22Rv1 (cell line): ENCODE results near the gene SLC25A21.

Source experiments
- H3K27ac ChIP-seq: fragments of 450-650 bp; 2 replicates; pipeline ENCODE4 v1.5.1; 2017
- CTCF ChIP-seq: fragments of 450-650 bp; IDR thresholded peaks from 2 replicates; pipeline ENCODE4 v1.5.1; 2017; ENCODE audit warnings: mild to moderate bottlenecking
- ZFX ChIP-seq: fragments of 450-650 bp; IDR thresholded peaks from 2 replicates; pipeline ENCODE4 v1.6.1; 2017; ENCODE audit warnings: antibody characterized with exemption, borderline replicate concordance

Gene SLC25A21

DNA sequence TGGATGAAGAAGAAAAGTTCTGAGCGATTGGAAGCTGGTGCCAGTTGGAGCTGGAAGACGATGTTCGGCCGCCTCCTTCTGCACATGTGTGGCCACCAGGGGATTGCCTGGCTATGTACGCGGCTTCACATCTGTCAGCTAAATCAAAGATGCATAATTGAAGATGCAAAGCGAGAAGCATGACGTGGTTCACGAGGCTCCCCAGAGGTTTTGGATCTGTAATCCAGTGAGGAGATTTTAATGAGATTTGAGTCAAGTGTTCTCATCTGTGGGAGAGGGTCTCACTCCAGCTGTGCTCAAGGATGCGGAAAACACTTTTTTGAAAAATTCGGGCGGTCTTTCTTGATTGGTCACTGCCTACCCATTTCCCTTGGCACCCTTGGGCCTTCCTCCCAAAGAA, 416.2 kb downstream of the SLC25A21 start:
- H3K27ac ChIP-seq: no peak overlapping the region
- TF ChIP-seq CTCF (no peak), ZFX (no peak)

- TF ChIP-seq CTCF: no peak
- TF ChIP-seq ZFX: no peak
- no peak overlapping the region for H3K27ac ChIP-seq
Measured at GRCh38 chr14:36755756-36756155, 416.6 kb downstream of the SLC25A21 start.

GRCh38 chr14:36751920-36752319, 420.5 kb downstream of the SLC25A21 start:
- H3K27ac ChIP-seq: no peak overlapping the region
- TF ChIP-seq CTCF: no peak
- TF ChIP-seq ZFX: no peak

GRCh38 chr14:36751106-36751505, 421.3 kb downstream of the SLC25A21 start:
- no peak overlapping the region for H3K27ac ChIP-seq
- TF ChIP-seq ZFX (no peak), CTCF (no peak)

DNA sequence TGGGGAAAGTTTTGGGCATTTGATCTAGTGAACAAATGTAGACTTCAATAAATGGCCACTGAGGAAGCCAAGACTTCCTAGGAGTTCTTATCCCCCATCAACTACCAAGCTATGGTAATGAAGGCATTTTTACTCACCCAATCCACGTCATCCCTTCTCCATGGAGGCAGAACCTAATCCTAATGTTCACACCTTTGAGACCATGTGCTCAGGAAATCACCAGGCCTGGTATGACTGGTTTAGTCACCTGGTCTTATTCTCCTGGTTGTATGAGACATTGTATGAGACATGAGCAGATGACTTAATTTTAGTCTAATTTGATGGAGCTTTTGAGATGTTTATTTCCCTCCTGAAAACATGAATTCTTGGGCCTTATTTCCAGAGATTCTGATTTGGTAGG, 422.2 kb downstream of the SLC25A21 start:
- no peak overlapping the region for H3K27ac ChIP-seq

DNA sequence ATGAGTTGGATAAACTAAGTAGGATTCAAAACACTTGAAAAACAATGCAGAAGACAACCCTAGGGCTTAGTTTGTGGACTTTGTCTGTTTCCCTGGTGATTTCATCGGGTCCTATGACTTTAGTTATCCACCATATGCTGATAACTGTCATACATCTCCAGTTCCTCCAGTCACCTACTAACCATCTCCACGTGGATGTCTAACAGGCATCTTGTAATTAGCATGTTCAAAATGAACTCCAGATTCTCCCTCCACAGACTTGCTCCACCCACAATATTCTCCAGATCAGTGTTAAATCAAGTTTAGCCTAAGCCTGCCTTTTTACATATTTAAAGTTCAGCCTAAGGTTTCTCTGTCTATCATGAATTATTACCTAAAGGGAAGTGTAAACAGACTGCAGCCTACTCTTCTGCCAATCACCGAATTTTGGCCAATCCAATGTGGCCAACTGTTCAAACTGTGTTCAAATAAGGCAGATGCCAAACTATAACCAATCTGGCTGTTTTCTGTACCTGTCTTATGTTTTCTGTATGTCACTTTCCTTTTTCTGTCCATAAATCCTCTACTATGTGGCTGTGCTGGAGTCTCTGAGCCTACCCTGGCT, 423.7 kb downstream of the SLC25A21 start:
- no peak overlapping the region for H3K27ac ChIP-seq
- TF ChIP-seq CTCF: no peak
- no peak for TF ChIP-seq ZFX

More for the DNA sequence above, 422.2 kb downstream of the SLC25A21 start:
- TF ChIP-seq ZFX: no peak
- TF ChIP-seq CTCF: no peak

DNA sequence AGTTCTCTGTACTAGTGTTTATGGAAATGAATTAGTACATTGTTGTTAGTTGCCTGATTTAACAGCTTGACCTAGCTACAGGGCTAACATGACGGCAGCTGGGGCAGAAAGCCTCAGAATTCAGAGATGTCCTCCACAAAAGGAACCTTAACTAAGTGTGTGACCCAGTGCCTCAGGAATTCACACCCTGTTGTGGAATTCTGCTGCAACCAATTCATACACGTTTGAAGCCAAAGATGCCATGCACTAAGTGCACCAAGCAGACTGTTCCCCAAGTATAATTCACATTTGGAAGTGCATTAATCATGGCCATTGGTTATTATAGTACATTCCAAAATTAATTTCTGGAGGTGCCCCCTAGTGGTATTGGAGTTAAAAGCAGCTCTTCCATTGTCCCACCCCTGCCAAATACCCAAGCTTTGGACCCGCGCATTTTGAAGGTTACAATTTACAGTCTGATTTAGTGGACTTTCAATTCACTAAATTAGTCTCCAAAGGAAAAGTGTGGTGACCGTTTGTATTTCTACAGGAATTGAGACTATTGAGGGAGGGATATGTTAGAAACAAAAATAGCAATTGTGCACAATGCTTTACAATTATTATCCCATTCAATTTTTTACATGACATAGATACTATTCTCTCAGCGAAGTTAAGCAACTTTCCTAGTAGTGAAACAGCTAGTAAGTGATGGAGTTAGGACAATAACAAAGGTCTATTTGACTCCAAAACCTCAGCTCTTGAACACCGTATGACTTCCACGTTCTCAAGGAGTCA, 424.8 kb downstream of the SLC25A21 start:
- TF ChIP-seq CTCF (peak; percentile 87), ZFX (no peak)
- H3K27ac ChIP-seq: no peak overlapping the region
